ENCODE results near the gene SPEM3.

- TF ChIP-seq ZBTB49 (CRISPR knock-in tag; IDR thresholded peaks at IDR 0.05; ENCODE audit: borderline replicate concordance) (no peak), ATF6 (CRISPR knock-in tag; conservative IDR thresholded peaks at IDR 0.05) (no peak), WIZ (CRISPR knock-in tag; IDR thresholded peaks at IDR 0.05) (no peak), ZSCAN31 (CRISPR knock-in tag; IDR thresholded peaks at IDR 0.05; ENCODE audit: low read depth) (no peak), PHF8 (CRISPR knock-in tag; IDR thresholded peaks at IDR 0.05) (no peak), POLR2A (IDR thresholded peaks at IDR 0.05; ENCODE audit: insufficient read depth in 1 of 2, low read depth in 2 of 2, low read length in 2 of 2) (no peak), CBX5 (CRISPR knock-in tag; IDR thresholded peaks at IDR 0.05; ENCODE audit: borderline replicate concordance) (no peak), ZEB1 (IDR thresholded peaks at IDR 0.05; ENCODE audit: insufficient replicate concordance, low read depth) (no peak)
These were observed 10.0 kb upstream of the SPEM3 start for GRCh38 chr17:7418472-7419152.

Measured in HepG2 (cell line).